ENCODE results near the gene PTPN21.

PTPN21 gene

GRCh38 chr14:88478931-88479330, 75.9 kb downstream of the PTPN21 start:
- Histone ChIP-seq H3K36me3 (ENCODE audit: insufficient read depth) (no peaks in the 10 kb centered on the region), H3K27ac (no peak overlapping the region), H3K4me1 (ENCODE audit: low read depth, poor library complexity, severe bottlenecking) (no peaks in the 10 kb centered on the region), H3K4me2 (no peak overlapping the region), H3K27me3 (ENCODE audit: insufficient read depth, low read depth) (no peaks in the 10 kb centered on the region), H3K4me3 (IDR thresholded peaks at IDR 0.05; ENCODE audit: insufficient read depth, low read depth, low read length) (no peak overlapping the region), H4K20me1 (ENCODE audit: insufficient read depth) (no peaks in the 10 kb centered on the region), H3K9ac (no peak overlapping the region), H2AFZ (ENCODE audit: low read depth) (no peak overlapping the region), H3K79me2 (ENCODE audit: insufficient read depth, low read depth) (no peaks in the 10 kb centered on the region)
- TF ChIP-seq, protein P1, sequence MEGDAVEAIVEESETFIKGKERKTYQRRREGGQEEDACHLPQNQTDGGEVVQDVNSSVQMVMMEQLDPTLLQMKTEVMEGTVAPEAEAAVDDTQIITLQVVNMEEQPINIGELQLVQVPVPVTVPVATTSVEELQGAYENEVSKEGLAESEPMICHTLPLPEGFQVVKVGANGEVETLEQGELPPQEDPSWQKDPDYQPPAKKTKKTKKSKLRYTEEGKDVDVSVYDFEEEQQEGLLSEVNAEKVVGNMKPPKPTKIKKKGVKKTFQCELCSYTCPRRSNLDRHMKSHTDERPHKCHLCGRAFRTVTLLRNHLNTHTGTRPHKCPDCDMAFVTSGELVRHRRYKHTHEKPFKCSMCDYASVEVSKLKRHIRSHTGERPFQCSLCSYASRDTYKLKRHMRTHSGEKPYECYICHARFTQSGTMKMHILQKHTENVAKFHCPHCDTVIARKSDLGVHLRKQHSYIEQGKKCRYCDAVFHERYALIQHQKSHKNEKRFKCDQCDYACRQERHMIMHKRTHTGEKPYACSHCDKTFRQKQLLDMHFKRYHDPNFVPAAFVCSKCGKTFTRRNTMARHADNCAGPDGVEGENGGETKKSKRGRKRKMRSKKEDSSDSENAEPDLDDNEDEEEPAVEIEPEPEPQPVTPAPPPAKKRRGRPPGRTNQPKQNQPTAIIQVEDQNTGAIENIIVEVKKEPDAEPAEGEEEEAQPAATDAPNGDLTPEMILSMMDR (conservative IDR thresholded peaks at IDR 0.05; ENCODE audit: low read depth, low read length) = no peak

- no peaks in the 10 kb centered on the region for H3K79me2 ChIP-seq (ENCODE audit: insufficient read depth, low read depth)
- TF ChIP-seq, protein P1 (conservative IDR thresholded peaks at IDR 0.05; ENCODE audit: low read depth, low read length) = no peak
- H3K9ac ChIP-seq = no peak overlapping the region
- H2AFZ ChIP-seq (ENCODE audit: low read depth) = no peak overlapping the region
- no peak overlapping the region for H3K4me2 ChIP-seq
- no peaks in the 10 kb centered on the region for H3K27me3 ChIP-seq (ENCODE audit: insufficient read depth, low read depth)
- H3K36me3 ChIP-seq (ENCODE audit: insufficient read depth) = no peaks in the 10 kb centered on the region
- no peaks in the 10 kb centered on the region for H4K20me1 ChIP-seq (ENCODE audit: insufficient read depth)
- H3K4me3 ChIP-seq (IDR thresholded peaks at IDR 0.05; ENCODE audit: insufficient read depth, low read depth, low read length) = no peak overlapping the region
- H3K27ac ChIP-seq = no peak overlapping the region
- no peaks in the 10 kb centered on the region for H3K4me1 ChIP-seq (ENCODE audit: low read depth, poor library complexity, severe bottlenecking)
Measured at GRCh38 chr14:88477513-88478250, 77.1 kb downstream of the PTPN21 start.

DNA sequence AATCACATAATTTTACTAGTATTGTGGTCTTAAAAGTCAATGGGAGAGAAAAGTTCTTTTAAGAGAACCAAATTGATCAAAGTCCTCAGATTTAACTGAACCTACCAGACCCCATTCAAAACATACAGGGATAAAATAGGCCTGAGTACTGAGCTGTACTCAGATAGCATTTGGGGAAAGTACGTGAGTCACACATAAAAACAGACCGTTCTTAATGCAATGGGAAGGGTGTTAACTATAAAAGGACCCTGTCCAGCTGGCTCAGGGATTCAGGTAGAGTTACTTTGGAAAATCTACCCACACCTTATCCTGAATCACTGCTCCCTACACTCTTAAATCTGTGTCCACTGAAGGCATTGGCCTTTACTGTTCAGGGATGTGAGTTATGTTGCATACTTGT, 78.0 kb downstream of the PTPN21 start:
- Histone ChIP-seq H3K4me1 (ENCODE audit: low read depth, poor library complexity, severe bottlenecking) (no peaks in the 10 kb centered on the region), H3K9ac (no peak overlapping the region), H2AFZ (ENCODE audit: low read depth) (no peak overlapping the region), H4K20me1 (ENCODE audit: insufficient read depth) (no peaks in the 10 kb centered on the region), H3K79me2 (ENCODE audit: insufficient read depth, low read depth) (no peaks in the 10 kb centered on the region), H3K36me3 (ENCODE audit: insufficient read depth) (no peaks in the 10 kb centered on the region), H3K27ac (no peak overlapping the region), H3K27me3 (ENCODE audit: insufficient read depth, low read depth) (no peaks in the 10 kb centered on the region), H3K4me3 (IDR thresholded peaks at IDR 0.05; ENCODE audit: insufficient read depth, low read depth, low read length) (no peak overlapping the region), H3K4me2 (no peak overlapping the region)
- TF ChIP-seq, protein P1 (conservative IDR thresholded peaks at IDR 0.05; ENCODE audit: low read depth, low read length) = no peak

DNA sequence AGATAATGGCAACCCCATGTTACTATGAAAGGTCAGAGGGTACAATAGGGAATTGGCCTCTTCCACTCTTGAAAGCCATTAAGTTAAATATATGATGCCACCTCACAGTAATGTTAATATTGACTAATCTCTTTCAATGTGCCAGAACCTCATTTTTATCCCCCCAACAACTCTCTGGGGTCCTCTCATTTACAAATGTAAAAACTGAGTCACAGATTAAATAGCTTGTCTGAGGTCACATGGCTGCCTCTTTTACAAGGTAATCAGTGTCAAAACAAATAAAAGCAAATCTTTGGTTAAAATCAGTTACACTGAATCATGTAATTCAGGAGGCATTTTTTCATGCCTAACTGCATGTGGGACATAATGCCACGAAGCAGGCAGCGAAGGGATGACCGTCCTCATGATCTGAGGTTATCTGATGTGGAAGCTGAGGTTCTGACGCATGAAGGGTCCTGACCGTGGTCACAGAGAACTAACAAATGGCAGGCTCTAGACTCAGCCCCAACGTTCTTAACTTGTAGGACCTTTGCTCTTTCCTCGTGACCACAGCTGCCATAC, 78.5 kb downstream of the PTPN21 start:
- Histone ChIP-seq H3K27me3 (ENCODE audit: insufficient read depth, low read depth) (no peaks in the 10 kb centered on the region), H3K4me2 (no peak overlapping the region), H3K79me2 (ENCODE audit: insufficient read depth, low read depth) (no peaks in the 10 kb centered on the region), H3K27ac (no peak overlapping the region), H3K4me1 (ENCODE audit: low read depth, poor library complexity, severe bottlenecking) (no peaks in the 10 kb centered on the region), H4K20me1 (ENCODE audit: insufficient read depth) (no peaks in the 10 kb centered on the region), H2AFZ (ENCODE audit: low read depth) (no peak overlapping the region), H3K4me3 (IDR thresholded peaks at IDR 0.05; ENCODE audit: insufficient read depth, low read depth, low read length) (no peak overlapping the region), H3K36me3 (ENCODE audit: insufficient read depth) (no peaks in the 10 kb centered on the region), H3K9ac (no peak overlapping the region)
- TF ChIP-seq, protein P1 (conservative IDR thresholded peaks at IDR 0.05; ENCODE audit: low read depth, low read length) = no peak
